ENCODE results near the gene MED29.

The MED29 gene, protein sequence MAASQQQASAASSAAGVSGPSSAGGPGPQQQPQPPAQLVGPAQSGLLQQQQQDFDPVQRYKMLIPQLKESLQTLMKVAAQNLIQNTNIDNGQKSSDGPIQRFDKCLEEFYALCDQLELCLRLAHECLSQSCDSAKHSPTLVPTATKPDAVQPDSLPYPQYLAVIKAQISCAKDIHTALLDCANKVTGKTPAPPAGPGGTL

GRCh38 chr19:39390751-39391437 is at the start of gene MED29, which contains the start of gene PAF1:
Gene MED29, plus strand, starts transcription at chr19:39391378. Its CDS starts 45 bp downstream, at chr19:39391423.
Gene PAF1, minus strand, starts transcription at chr19:39391106. Its CDS starts 242 bp downstream, at chr19:39390864.
- no peaks in the 10 kb centered on the region for H3K27me3 ChIP-seq (ENCODE audit: control insufficient read depth in 1 of 2, insufficient read depth in 2 of 2, low read length in 2 of 2)
- H3K9ac ChIP-seq (ENCODE audit: low read length in 2 of 2): peak within 1 kb of the TSS; percentile 92 to 99
- H3K36me3 ChIP-seq (ENCODE audit: control insufficient read depth in 2 of 2, insufficient read depth in 2 of 2, low read length in 2 of 2): peaks cover 44 to 46% of the 10 kb centered on the region in 2 donors
- peak within 1 kb of the TSS; percentile 99 for H3K4me3 ChIP-seq (ENCODE audit: low read length in 2 of 2)
- peaks cover 21% of the 10 kb centered on the region for H3K4me1 ChIP-seq (ENCODE audit: control insufficient read depth, insufficient read depth, low read length)
- H3K27ac ChIP-seq (ENCODE audit: low read length): peak within 1 kb of the TSS; percentile 99
- no peaks in the 10 kb centered on the region for H3K9me3 ChIP-seq (ENCODE audit: control insufficient read depth in 2 of 2, low read length in 2 of 2)

DNA sequence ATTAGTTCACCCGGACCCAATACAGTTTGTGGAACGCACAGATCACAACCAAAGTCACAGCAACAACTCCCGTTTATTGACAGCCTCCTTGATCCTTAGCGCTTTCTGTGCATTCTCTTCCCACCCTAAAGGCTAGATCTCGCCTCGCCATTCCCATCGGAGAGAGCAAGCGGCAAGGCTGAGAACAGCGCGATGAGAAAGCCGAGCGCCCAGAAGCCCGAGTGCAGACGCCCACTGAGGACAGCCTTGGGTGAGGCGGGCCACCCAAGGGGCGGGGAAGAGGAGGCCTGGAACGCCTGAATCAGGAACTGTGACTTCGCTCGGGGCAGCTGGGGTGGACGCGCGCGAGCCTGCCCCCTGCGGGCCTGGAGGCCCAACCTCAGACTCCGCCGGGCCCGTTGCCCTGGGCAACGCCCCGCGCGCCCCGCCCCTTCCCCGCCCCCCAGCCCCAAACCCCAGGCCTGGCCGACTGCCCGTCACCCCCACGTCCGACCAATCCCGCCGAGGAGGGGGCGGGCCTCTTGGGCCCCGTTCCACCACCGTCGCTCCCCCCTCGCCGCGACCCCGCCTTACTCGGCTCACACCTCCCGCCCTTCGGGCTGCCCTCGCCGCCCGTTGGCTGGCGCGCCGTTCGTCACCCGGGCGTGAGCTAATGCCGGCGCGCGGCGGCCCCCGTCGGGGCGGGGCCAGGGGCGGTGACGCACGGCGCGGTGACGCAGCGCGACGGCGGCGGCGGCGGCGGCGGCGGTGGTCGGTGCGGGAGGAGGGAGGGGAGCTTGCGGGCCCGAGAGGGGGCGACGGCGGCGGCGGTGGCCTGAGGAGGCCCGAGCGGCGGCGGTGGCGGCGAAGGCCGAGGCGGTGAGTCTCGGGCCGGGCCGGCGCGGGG is 49.2 kb upstream of the MED29 start, which contains the start of gene SAMD4B:
SAMD4B (plus strand) TSS at position 703 of the 886 bp plus-strand sequence. CDS start 14,473 bp downstream, outside the sequence.
- peaks cover 31% of the 10 kb centered on the region for H3K4me1 ChIP-seq (ENCODE audit: control insufficient read depth, insufficient read depth, low read length)
- H3K27me3 ChIP-seq (ENCODE audit: control insufficient read depth in 1 of 2, insufficient read depth in 2 of 2, low read length in 2 of 2): no peaks in the 10 kb centered on the region
- peak within 1 kb of the TSS; percentile 75 to 91 for H3K9ac ChIP-seq (ENCODE audit: low read length in 2 of 2)
- peak within 1 kb of the TSS; percentile 96 to 98 for H3K4me3 ChIP-seq (ENCODE audit: low read length in 2 of 2)
- H3K27ac ChIP-seq (ENCODE audit: low read length): peak within 1 kb of the TSS; percentile 84
- no peaks in the 10 kb centered on the region for H3K9me3 ChIP-seq (ENCODE audit: control insufficient read depth in 2 of 2, low read length in 2 of 2)
- peaks cover 0 to 7% of the 10 kb centered on the region in 2 donors for H3K36me3 ChIP-seq (ENCODE audit: control insufficient read depth in 2 of 2, insufficient read depth in 2 of 2, low read length in 2 of 2)

DNA sequence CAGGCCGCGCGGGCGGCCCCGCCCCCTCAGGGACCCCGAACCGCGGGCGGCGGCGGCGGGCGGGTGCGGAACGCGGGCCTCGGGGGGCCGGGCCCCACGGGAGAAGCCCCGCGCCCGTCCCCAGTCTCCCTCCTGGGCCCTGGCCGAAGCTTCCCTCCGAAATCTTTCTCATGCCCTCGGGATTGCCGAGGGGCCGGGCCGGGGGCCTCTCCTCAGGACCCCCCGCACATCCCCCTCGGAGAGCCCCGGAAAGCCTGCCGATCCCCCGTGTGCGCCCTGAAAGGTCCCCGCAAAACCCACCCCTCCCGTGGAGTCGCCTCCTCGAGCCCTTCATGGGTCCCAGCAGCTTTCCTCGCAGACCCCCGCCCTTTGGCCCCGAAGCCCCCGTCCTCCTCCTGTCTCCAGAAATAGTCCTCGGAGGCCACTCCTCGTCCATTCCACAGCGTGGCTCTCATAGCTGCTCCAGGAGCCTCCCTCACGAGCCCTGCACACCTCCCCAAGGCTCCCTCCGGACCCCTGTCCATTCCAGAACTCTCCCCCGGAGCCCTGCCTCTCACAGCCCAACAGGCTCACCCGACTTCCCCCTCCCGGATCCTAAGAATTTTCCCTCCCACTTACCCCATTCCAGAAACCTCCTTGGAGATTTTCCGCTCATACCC is 48.4 kb upstream of the MED29 start:
- peaks cover 35% of the 10 kb centered on the region for H3K4me1 ChIP-seq (ENCODE audit: control insufficient read depth, insufficient read depth, low read length)
- no peaks in the 10 kb centered on the region for H3K27me3 ChIP-seq (ENCODE audit: control insufficient read depth in 1 of 2, insufficient read depth in 2 of 2, low read length in 2 of 2)
- H3K9ac ChIP-seq (ENCODE audit: low read length in 2 of 2): peak overlapping the region; percentile 75 to 88
- peak overlapping the region; percentile 69 to 80 for H3K4me3 ChIP-seq (ENCODE audit: low read length in 2 of 2)
- no peaks in the 10 kb centered on the region for H3K9me3 ChIP-seq (ENCODE audit: control insufficient read depth in 2 of 2, low read length in 2 of 2)
- peak overlapping the region; percentile 76 for H3K27ac ChIP-seq (ENCODE audit: low read length)
- peaks cover 0 to 7% of the 10 kb centered on the region in 2 donors for H3K36me3 ChIP-seq (ENCODE audit: control insufficient read depth in 2 of 2, insufficient read depth in 2 of 2, low read length in 2 of 2)

DNA sequence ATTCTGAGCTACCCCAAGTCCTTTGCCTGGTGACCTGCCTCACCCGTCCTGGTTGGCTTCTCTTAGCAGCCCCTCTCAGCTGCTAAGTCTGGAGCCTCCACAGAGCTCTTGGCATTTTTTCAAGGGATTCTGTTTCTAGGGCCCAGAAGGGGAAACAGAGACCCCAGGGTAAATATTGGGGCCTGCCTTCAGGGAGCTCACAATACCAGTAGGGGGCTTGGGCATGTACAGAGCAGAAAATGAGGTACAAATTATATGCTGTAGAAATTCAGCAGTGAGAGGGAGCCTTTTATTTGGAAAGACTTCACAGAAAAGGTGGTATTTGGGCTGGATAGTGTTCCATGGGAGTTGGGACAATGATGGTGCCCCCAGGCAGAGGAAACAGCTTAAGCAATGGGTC is 45.2 kb upstream of the MED29 start:
- no peaks in the 10 kb centered on the region for H3K9me3 ChIP-seq (ENCODE audit: control insufficient read depth in 2 of 2, low read length in 2 of 2)
- no peaks in the 10 kb centered on the region for H3K27me3 ChIP-seq (ENCODE audit: control insufficient read depth in 1 of 2, insufficient read depth in 2 of 2, low read length in 2 of 2)
- peaks cover 35% of the 10 kb centered on the region for H3K4me1 ChIP-seq (ENCODE audit: control insufficient read depth, insufficient read depth, low read length)
- no peak overlapping the region for H3K4me3 ChIP-seq (ENCODE audit: low read length in 2 of 2)
- no peak overlapping the region for H3K27ac ChIP-seq (ENCODE audit: low read length)
- peaks cover 0 to 13% of the 10 kb centered on the region in 2 donors for H3K36me3 ChIP-seq (ENCODE audit: control insufficient read depth in 2 of 2, insufficient read depth in 2 of 2, low read length in 2 of 2)
- H3K9ac ChIP-seq (ENCODE audit: low read length in 2 of 2): no peak overlapping the region

DNA sequence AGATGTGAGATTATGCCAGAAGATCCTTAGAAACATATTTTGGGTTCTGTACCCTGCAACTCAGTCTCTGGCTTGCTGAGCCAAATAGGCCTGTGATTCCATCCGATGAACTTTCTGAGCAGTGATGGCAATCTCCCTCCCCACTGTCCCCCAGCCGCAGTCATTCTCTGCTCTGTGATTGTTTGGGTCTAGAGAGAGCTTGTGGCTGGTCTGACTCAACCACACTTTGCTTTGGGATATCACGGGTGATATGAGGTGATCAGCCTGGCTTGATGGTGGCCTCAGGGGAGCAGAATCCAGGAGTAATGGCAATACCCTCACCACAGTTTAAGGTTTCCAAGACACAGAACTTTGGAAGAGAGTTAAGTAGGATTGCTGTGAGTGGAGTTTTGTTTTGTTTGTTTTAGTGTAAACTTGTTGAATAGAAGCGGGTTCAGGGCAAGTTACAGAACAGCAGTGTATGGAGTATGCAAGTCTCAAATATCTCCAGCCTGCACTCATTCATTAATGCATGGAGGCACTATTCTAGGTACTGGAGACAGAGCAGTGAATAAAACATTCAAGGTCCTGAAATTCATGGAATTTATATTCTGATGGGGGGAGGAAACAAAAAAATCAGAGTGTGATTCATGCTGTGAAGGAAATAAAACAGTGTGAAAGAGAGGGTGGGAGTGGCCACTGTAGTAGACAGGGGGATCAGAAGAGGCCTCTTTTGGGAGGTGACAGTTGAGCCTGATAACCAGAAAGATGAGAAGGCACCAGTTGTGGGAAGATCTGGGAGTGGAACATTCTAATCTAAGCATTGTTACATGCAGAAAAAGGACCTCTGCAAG is 43.6 kb upstream of the MED29 start:
- Histone ChIP-seq H3K9ac (ENCODE audit: low read length in 2 of 2) (peak overlapping the region in 1 of 2 donors; percentile 47), H3K36me3 (ENCODE audit: control insufficient read depth in 2 of 2, insufficient read depth in 2 of 2, low read length in 2 of 2) (peaks cover 4 to 19% of the 10 kb centered on the region in 2 donors), H3K27ac (ENCODE audit: low read length) (no peak overlapping the region), H3K27me3 (ENCODE audit: control insufficient read depth in 1 of 2, insufficient read depth in 2 of 2, low read length in 2 of 2) (no peaks in the 10 kb centered on the region), H3K4me1 (ENCODE audit: control insufficient read depth, insufficient read depth, low read length) (peaks cover 43% of the 10 kb centered on the region), H3K4me3 (ENCODE audit: low read length in 2 of 2) (no peak overlapping the region), H3K9me3 (ENCODE audit: control insufficient read depth in 2 of 2, low read length in 2 of 2) (no peaks in the 10 kb centered on the region)

GRCh38 chr19:39349326-39349725 is 41.9 kb upstream of the MED29 start:
- Histone ChIP-seq H3K9ac (ENCODE audit: low read length in 2 of 2) (no peak overlapping the region), H3K4me1 (ENCODE audit: control insufficient read depth, insufficient read depth, low read length) (peaks cover 30% of the 10 kb centered on the region), H3K36me3 (ENCODE audit: control insufficient read depth in 2 of 2, insufficient read depth in 2 of 2, low read length in 2 of 2) (peaks cover 12 to 20% of the 10 kb centered on the region in 2 donors), H3K4me3 (ENCODE audit: low read length in 2 of 2) (no peak overlapping the region), H3K27me3 (ENCODE audit: control insufficient read depth in 1 of 2, insufficient read depth in 2 of 2, low read length in 2 of 2) (no peaks in the 10 kb centered on the region), H3K27ac (ENCODE audit: low read length) (no peak overlapping the region), H3K9me3 (ENCODE audit: control insufficient read depth in 2 of 2, low read length in 2 of 2) (no peaks in the 10 kb centered on the region)

DNA sequence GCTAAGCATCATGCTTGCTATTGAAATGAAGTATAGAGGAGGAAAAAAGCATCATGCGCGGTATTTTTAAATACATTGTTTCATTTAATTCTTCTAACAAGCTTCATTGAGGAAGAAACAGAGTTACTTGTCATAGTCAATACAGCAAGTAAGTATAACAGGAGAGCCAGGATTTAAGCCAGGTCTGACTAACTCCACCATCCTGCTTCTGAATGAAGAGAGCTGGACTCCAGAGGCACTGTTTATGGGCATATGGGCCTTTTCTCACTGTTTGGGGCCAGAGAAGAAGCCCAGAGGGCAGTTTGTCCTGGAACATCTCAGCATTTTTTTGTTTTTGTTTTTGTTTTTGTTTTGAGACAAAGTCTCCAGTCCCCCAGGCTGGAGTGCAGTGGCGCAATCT is 41.0 kb upstream of the MED29 start:
- Histone ChIP-seq H3K36me3 (ENCODE audit: control insufficient read depth in 2 of 2, insufficient read depth in 2 of 2, low read length in 2 of 2) (peaks cover 14 to 26% of the 10 kb centered on the region in 2 donors), H3K27ac (ENCODE audit: low read length) (no peak overlapping the region), H3K27me3 (ENCODE audit: control insufficient read depth in 1 of 2, insufficient read depth in 2 of 2, low read length in 2 of 2) (no peaks in the 10 kb centered on the region), H3K9me3 (ENCODE audit: control insufficient read depth in 2 of 2, low read length in 2 of 2) (no peaks in the 10 kb centered on the region), H3K4me1 (ENCODE audit: control insufficient read depth, insufficient read depth, low read length) (peaks cover 24% of the 10 kb centered on the region), H3K9ac (ENCODE audit: low read length in 2 of 2) (no peak overlapping the region), H3K4me3 (ENCODE audit: low read length in 2 of 2) (no peak overlapping the region)

GRCh38 chr19:39351537-39352064 is 39.6 kb upstream of the MED29 start:
- H3K27ac ChIP-seq (ENCODE audit: low read length): no peak overlapping the region
- peaks cover 14% of the 10 kb centered on the region for H3K4me1 ChIP-seq (ENCODE audit: control insufficient read depth, insufficient read depth, low read length)
- peak overlapping the region in 1 of 2 donors; percentile 13 for H3K9ac ChIP-seq (ENCODE audit: low read length in 2 of 2)
- H3K36me3 ChIP-seq (ENCODE audit: control insufficient read depth in 2 of 2, insufficient read depth in 2 of 2, low read length in 2 of 2): peaks cover 28 to 34% of the 10 kb centered on the region in 2 donors
- H3K9me3 ChIP-seq (ENCODE audit: control insufficient read depth in 2 of 2, low read length in 2 of 2): no peaks in the 10 kb centered on the region
- no peaks in the 10 kb centered on the region for H3K27me3 ChIP-seq (ENCODE audit: control insufficient read depth in 1 of 2, insufficient read depth in 2 of 2, low read length in 2 of 2)
- no peak overlapping the region for H3K4me3 ChIP-seq (ENCODE audit: low read length in 2 of 2)

DNA sequence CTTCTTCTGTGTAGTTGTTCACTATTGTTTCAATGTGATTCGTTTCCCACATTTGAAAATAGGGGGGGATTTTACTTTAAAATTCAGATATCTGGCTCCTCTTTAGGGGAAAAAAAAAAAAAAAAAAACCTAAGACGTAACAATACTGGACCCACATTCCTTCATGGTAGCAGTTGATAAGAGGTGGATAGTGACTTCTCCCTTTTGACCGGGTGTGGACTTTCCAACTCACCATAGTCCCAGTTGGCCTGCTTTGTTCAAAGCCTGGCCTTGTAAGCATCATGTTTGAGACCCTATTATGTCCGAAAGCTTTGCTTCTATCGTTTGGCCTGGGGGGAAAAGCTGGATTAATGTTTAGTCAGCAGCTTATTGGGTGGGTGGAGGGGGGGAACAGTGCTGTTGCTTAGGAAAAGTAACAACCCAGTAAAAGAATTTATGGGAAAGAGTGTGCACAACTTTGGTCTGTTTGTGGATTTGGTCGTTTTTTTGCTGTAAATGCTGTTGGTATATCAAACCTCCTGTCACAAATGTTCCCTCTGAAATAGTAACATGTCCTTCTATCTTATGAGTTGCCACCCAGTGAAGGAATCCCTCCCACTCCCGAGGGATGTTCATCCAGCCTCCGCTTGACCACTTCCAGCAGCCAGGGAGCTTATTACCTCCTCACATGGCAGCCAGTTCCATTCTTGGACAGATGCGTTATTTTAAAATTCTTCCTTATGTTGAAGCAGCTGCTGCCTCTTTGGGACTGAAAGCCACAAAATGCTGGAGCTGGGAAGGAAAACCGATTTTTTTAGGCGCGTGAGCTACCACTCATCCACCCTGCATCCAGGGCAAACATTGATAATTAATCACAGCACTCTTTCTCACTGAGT is 38.6 kb upstream of the MED29 start:
- H3K36me3 ChIP-seq (ENCODE audit: control insufficient read depth in 2 of 2, insufficient read depth in 2 of 2, low read length in 2 of 2): peaks cover 39 to 44% of the 10 kb centered on the region in 2 donors
- H3K9me3 ChIP-seq (ENCODE audit: control insufficient read depth in 2 of 2, low read length in 2 of 2): no peaks in the 10 kb centered on the region
- no peak overlapping the region for H3K9ac ChIP-seq (ENCODE audit: low read length in 2 of 2)
- no peak overlapping the region for H3K27ac ChIP-seq (ENCODE audit: low read length)
- H3K4me1 ChIP-seq (ENCODE audit: control insufficient read depth, insufficient read depth, low read length): peaks cover 10% of the 10 kb centered on the region
- H3K27me3 ChIP-seq (ENCODE audit: control insufficient read depth in 1 of 2, insufficient read depth in 2 of 2, low read length in 2 of 2): no peaks in the 10 kb centered on the region
- no peak overlapping the region for H3K4me3 ChIP-seq (ENCODE audit: low read length in 2 of 2)
